BLaER1 treated with 17β-estradiol and CSF1 and Interleukin-3, amounts not matched to agents 10 nM and 100 nM (cell line): ENCODE data around the gene ACTL7B.

Source experiments
- H3K27ac ChIP-seq, 11 experiments: shearing (Covaris generic); formaldehyde crosslinking; 2 replicates each; pipeline ENCODE4 v1.8.1; 2022
- H3K27me3 ChIP-seq, 11 experiments: shearing (Covaris generic); formaldehyde crosslinking; 2 replicates each; pipeline ENCODE4 v1.8.1; 2022
- H3K36me3 ChIP-seq, 11 experiments: shearing (Covaris generic); formaldehyde crosslinking; 2 replicates each; pipeline ENCODE4 v1.8.1; 2022
- H3K4me1 ChIP-seq, 10 experiments: shearing (Covaris generic); formaldehyde crosslinking; 2 replicates each; pipeline ENCODE4 v1.8.1; 2022
- H3K4me2 ChIP-seq, 11 experiments: shearing (Covaris generic); formaldehyde crosslinking; 2 replicates each; pipeline ENCODE4 v1.8.1; 2022
- H3K4me3 ChIP-seq, 10 experiments: shearing (Covaris generic); formaldehyde crosslinking; 2 replicates each; pipeline ENCODE4 v1.8.1; 2022
- H3K9ac ChIP-seq, 11 experiments: shearing (Covaris generic); formaldehyde crosslinking; 2 replicates each; pipeline ENCODE4 v1.8.1; 2022
- H3K9me3 ChIP-seq, 11 experiments: shearing (Covaris generic); formaldehyde crosslinking; replicated peaks in 1 of 11; 2 replicates each; pipeline ENCODE4 v1.8.1; 2022
- H4K20me1 ChIP-seq, 11 experiments: shearing (Covaris generic); formaldehyde crosslinking; 2 replicates each; pipeline ENCODE4 v1.8.1; 2022
- Cebpa-rat ChIP-seq, 11 experiments: shearing (Covaris generic); IDR thresholded peaks; 2 replicates each; pipeline ENCODE4 v1.8.1; 2022

The ACTL7B gene

DNA sequence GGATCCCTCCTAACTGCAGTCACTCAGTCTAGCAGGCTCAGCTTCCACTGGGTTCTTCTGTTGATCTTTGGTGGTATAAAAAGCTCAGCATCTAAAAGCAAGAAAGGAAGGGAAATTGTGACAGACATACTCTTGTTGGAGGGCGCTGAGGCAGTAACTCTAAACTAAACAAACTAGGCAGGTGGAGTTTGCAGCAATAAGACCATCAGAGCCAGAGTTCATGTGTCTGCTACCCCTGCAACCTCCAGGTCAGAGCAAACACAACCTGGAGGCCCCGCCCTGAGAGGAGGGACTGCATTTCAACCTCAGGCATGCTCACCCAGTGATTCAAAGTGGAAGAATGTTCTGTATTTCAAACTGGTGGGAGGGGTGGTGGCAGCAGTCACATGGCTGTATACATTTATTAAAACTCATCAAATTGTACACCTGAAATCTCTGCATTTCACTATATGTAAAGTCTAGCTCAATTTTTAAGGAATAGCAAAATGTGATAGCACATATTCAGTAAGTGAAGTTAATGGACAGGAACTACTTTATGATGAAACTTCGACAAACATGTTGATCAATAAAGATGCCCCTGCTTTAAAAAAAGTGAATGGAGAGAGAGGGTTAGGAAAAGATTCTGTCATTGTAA, 13.4 kb upstream of the ACTL7B start:
- Histone ChIP-seq H3K9ac (no peak overlapping the region), H3K4me2 (no peak overlapping the region), H3K4me1 (no peaks in the 10 kb centered on the region), H3K4me3 (no peak overlapping the region), H3K36me3 (peaks cover 49 to 70% (median 60%) of the 10 kb centered on the region in 11 experiments), H3K9me3 (peaks cover 12 to 22% (median 15%) of the 10 kb centered on the region in 11 experiments), H3K27ac (no peak overlapping the region), H4K20me1 (no peaks in the 10 kb centered on the region), H3K27me3 (no peaks in the 10 kb centered on the region)
- TF ChIP-seq Cebpa-rat (IDR thresholded peaks at IDR 0.05), result no peak

GRCh38 chr9:108867829-108868228, 12.0 kb upstream of the ACTL7B start:
- Histone ChIP-seq H4K20me1 (no peaks in the 10 kb centered on the region), H3K27me3 (no peaks in the 10 kb centered on the region), H3K4me1 (no peaks in the 10 kb centered on the region), H3K27ac (no peak overlapping the region), H3K36me3 (peaks cover 35 to 56% (median 47%) of the 10 kb centered on the region in 11 experiments), H3K4me2 (no peak overlapping the region), H3K4me3 (no peak overlapping the region), H3K9ac (no peak overlapping the region), H3K9me3 (peaks cover 12 to 19% (median 15%) of the 10 kb centered on the region in 11 experiments)
- no peak for TF ChIP-seq Cebpa-rat (IDR thresholded peaks at IDR 0.05)

GRCh38 chr9:108867116-108867515, 11.3 kb upstream of the ACTL7B start:
- Histone ChIP-seq H3K36me3 (peaks cover 29 to 49% (median 41%) of the 10 kb centered on the region in 11 experiments), H3K4me1 (no peaks in the 10 kb centered on the region), H3K27me3 (no peaks in the 10 kb centered on the region), H3K27ac (no peak overlapping the region), H4K20me1 (no peaks in the 10 kb centered on the region), H3K4me2 (no peak overlapping the region), H3K4me3 (no peak overlapping the region), H3K9me3 (peaks cover 10 to 22% (median 12%) of the 10 kb centered on the region in 11 experiments), H3K9ac (no peak overlapping the region)
- TF ChIP-seq Cebpa-rat (IDR thresholded peaks at IDR 0.05), result no peak

DNA sequence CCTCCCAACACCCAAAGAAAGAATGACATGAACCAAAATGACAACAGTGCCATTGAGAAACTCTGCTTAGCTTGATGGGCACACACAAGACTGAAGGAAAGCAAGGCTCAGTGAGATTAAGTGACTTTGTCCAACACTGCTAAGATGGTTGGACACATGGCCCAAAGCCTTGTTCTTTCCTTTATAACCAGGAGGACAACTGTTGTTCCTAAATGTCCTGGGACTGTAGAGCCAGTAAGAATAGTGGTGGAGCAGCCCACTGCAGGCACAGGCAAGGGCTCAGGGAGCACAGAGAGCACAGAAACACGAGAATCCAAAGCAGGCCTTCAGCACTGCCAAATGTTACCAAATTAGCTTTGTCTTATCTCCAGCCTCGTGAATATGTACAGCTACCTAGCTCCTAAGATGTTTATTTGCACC, 10.2 kb upstream of the ACTL7B start:
- Histone ChIP-seq H4K20me1 (no peaks in the 10 kb centered on the region), H3K9ac (no peak overlapping the region), H3K36me3 (peaks cover 18 to 38% (median 30%) of the 10 kb centered on the region in 11 experiments), H3K27me3 (no peaks in the 10 kb centered on the region), H3K27ac (no peak overlapping the region), H3K4me1 (no peaks in the 10 kb centered on the region), H3K9me3 (peaks cover 0 to 11% (median under 1%) of the 10 kb centered on the region in 11 experiments; a peak in 11 of 22 replicates), H3K4me2 (no peak overlapping the region), H3K4me3 (no peak overlapping the region)
- no peak for TF ChIP-seq Cebpa-rat (IDR thresholded peaks at IDR 0.05)

GRCh38 chr9:108865037-108865436, 9.3 kb upstream of the ACTL7B start:
- Histone ChIP-seq H4K20me1 (no peaks in the 10 kb centered on the region), H3K27me3 (no peaks in the 10 kb centered on the region), H3K27ac (no peak overlapping the region), H3K4me1 (peaks cover 0 to 3% (median 0%) of the 10 kb centered on the region in 10 experiments; a peak in 1 of 20 replicates), H3K36me3 (peaks cover 8 to 28% (median 20%) of the 10 kb centered on the region in 11 experiments; a peak in 20 of 22 replicates), H3K9me3 (0 out of 22 replicates have a peak, but pooled peaks cover 0 to 9% (median 0%) of the 10 kb centered on the region in 11 experiments), H3K4me3 (no peak overlapping the region), H3K9ac (no peak overlapping the region), H3K4me2 (no peak overlapping the region)
- TF ChIP-seq Cebpa-rat (IDR thresholded peaks at IDR 0.05), result no peak

DNA sequence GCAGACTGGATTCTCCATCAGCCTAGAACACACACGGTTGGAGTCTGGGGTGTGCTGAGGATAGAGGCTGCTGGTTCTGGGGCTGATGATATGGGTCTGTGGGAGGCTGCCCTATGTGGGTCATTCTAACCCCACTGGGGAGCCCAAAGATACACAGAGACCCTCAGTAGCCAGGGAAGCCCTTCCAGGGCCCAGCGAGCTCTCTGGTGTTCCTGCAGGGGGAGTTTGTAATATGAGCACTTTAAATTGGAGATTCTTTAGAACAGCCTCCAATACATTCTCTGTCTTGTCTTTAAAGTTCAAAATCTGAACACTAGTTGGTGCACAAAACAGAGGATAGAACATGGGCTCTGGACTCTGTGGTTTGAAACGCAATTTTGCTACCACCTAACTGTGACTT, 8.7 kb upstream of the ACTL7B start:
- H3K27ac ChIP-seq, result no peak overlapping the region
- no peak overlapping the region for H3K9ac ChIP-seq
- H3K27me3 ChIP-seq, result no peaks in the 10 kb centered on the region
- peaks cover 0 to 3% (median 0%) of the 10 kb centered on the region in 10 experiments; a peak in 2 of 20 replicates for H3K4me1 ChIP-seq
- peaks cover 4 to 22% (median 14%) of the 10 kb centered on the region in 11 experiments; a peak in 18 of 22 replicates for H3K36me3 ChIP-seq
- TF ChIP-seq Cebpa-rat (IDR thresholded peaks at IDR 0.05), result no peak
- H3K9me3 ChIP-seq, result 0 out of 22 replicates have a peak, but pooled peaks cover 0 to 9% (median 0%) of the 10 kb centered on the region in 11 experiments
- no peak overlapping the region for H3K4me3 ChIP-seq
- no peaks in the 10 kb centered on the region for H4K20me1 ChIP-seq
- H3K4me2 ChIP-seq, result no peak overlapping the region

DNA sequence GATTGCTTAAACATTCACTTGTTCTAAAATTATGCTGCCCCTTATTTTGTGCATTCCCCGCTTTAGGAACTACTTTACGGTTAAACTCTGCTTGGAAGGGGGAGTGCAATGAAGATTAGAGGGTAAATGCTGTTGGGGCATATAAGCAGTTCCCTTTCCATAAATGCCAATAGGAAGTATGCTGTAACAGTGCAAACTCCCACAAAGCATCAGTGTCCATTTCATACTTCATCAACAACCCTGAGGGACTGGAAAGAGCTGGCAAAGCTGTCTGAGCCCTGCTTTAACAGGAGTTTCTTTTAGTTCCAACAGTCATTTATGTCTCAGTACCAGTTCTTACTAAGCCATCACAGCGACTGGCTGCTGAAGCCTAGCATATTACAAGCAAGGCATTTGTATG, 8.1 kb upstream of the ACTL7B start:
- no peaks in the 10 kb centered on the region for H4K20me1 ChIP-seq
- TF ChIP-seq Cebpa-rat (IDR thresholded peaks at IDR 0.05), result no peak
- peaks cover 0 to 3% (median 0%) of the 10 kb centered on the region in 10 experiments; a peak in 2 of 20 replicates for H3K4me1 ChIP-seq

GRCh38 chr9:108861997-108862396, 6.2 kb upstream of the ACTL7B start, which contains the start of gene ACTL7A:
Gene ACTL7A, plus strand, starts transcription at chr9:108862266. Its CDS starts 57 bp downstream, at chr9:108862323.
- Histone ChIP-seq H3K4me1 (peaks cover 0 to 3% (median 0%) of the 10 kb centered on the region in 10 experiments; a peak in 2 of 20 replicates), H3K4me3 (no peak within 1 kb of the TSS), H3K9ac (no peak within 1 kb of the TSS), H3K27ac (no peak within 1 kb of the TSS), H3K9me3 (0 out of 22 replicates have a peak, but pooled peaks cover 0 to 9% (median 0%) of the 10 kb centered on the region in 11 experiments), H3K4me2 (no peak within 1 kb of the TSS), H3K36me3 (no peaks in the 10 kb centered on the region; a peak in 2 of 22 replicates), H4K20me1 (no peaks in the 10 kb centered on the region), H3K27me3 (no peaks in the 10 kb centered on the region)
- TF ChIP-seq Cebpa-rat (IDR thresholded peaks at IDR 0.05), result no peak

More for the DNA sequence above, 8.1 kb upstream of the ACTL7B start:
- Histone ChIP-seq H3K27ac (no peak overlapping the region), H3K36me3 (peaks cover 3 to 16% (median 8%) of the 10 kb centered on the region in 11 experiments; a peak in 17 of 22 replicates), H3K9ac (no peak overlapping the region), H3K4me3 (no peak overlapping the region), H3K9me3 (0 out of 22 replicates have a peak, but pooled peaks cover 0 to 9% (median 0%) of the 10 kb centered on the region in 11 experiments), H3K27me3 (no peaks in the 10 kb centered on the region), H3K4me2 (no peak overlapping the region)

DNA sequence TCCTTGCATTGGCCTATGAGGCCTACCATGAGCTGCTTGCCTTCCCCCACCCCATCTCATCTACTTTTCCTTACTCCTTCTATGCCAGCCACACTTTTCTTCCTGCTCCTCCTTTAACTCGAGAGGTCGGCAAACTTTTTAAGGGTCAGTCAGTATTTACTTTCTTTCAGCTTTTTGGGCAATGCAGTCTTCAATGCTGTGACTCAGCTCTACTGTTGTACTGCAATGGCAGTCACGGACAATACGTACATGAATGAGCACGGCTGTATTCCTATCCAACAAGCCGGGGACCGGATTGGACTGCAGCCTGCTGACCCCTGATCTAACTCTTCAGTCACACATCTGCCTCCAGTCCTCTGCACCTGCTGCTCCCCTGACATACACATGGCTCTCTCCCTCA, 5.7 kb upstream of the ACTL7B start:
- Histone ChIP-seq H3K4me1 (peaks cover 0 to 3% (median 0%) of the 10 kb centered on the region in 10 experiments; a peak in 2 of 20 replicates), H3K36me3 (no peaks in the 10 kb centered on the region; a peak in 1 of 22 replicates), H3K9ac (no peak overlapping the region), H4K20me1 (no peaks in the 10 kb centered on the region), H3K27me3 (no peaks in the 10 kb centered on the region), H3K4me2 (no peak overlapping the region), H3K27ac (no peak overlapping the region), H3K4me3 (no peak overlapping the region), H3K9me3 (0 out of 22 replicates have a peak, but pooled peaks cover 0 to 9% (median 0%) of the 10 kb centered on the region in 11 experiments)
- TF ChIP-seq Cebpa-rat (IDR thresholded peaks at IDR 0.05), result no peak
